H1 (cell line): ENCODE results near the gene H2AZ2. TPM values are rescaled to one million over a fixed set of nuclear protein-coding genes. Genes with fewer than 3 reads are reported as not detected.

Experiments used
- CTCF ChIA-PET: fragments of 300-600 bp; sonication (Branson Sonifier 250); formaldehyde crosslinking; loops from one replicate; lab custom pipeline; 2021; ENCODE audit not compliant: partially characterized antibody; lab: Charles Lee
- POLR2A ChIA-PET: fragments of 300-600 bp; sonication (Branson Sonifier 250); formaldehyde crosslinking; loops from one replicate; lab custom pipeline; 2021; ENCODE audit warnings: inconsistent platforms; ENCODE audit not compliant: partially characterized antibody; lab: Charles Lee
- DNase-seq, 2 experiments: peaks; one replicate each; pipeline versions ENCODE4 v3.0.0 to v3.0.0-alpha.2; 2010 to 2022; ENCODE audit warnings: low spot score in 2 of 2, low read depth in 1 of 2, mixed read lengths in 1 of 2
- FAIRE-seq: peaks from 2 replicates; lab custom pipeline; 2011; peaks lifted over from hg19 to GRCh38; lab: Jason Lieb, UNC
- H2AFZ ChIP-seq: 2 replicates; pipeline ENCODE4 v1.8.1; 2012; ENCODE audit warnings: low read length, inconsistent platforms
- H2AK5ac ChIP-seq: 2 replicates; pipeline ENCODE4 v1.6.1; 2013; ENCODE audit warnings: low read depth, low read length
- H2BK120ac ChIP-seq: replicated peaks from 2 replicates; pipeline ENCODE3; 2013; ENCODE audit warnings: low read depth, low read length, inconsistent platforms
- H2BK12ac ChIP-seq: 2 replicates; pipeline ENCODE4 v1.6.1; 2013; ENCODE audit warnings: low read depth, low read length
- H2BK15ac ChIP-seq: 2 replicates; pipeline ENCODE4 v1.6.1; 2013; ENCODE audit warnings: low read length
- H2BK20ac ChIP-seq: 2 replicates; pipeline ENCODE4 v1.6.1; 2013; ENCODE audit warnings: low read length
- H2BK5ac ChIP-seq: 2 replicates; pipeline ENCODE4 v1.6.1; 2013; ENCODE audit warnings: low read depth, low read length
- H3K14ac ChIP-seq: 2 replicates; pipeline ENCODE4 v1.6.1; 2013; ENCODE audit warnings: inconsistent platforms; ENCODE audit not compliant: insufficient read length
- H3K18ac ChIP-seq: 2 replicates; pipeline ENCODE4 v1.6.1; 2013; ENCODE audit warnings: low read length; ENCODE audit errors: extremely low read depth
- H3K23ac ChIP-seq: 2 replicates; pipeline ENCODE4 v1.6.1; 2013; ENCODE audit warnings: inconsistent platforms; ENCODE audit not compliant: insufficient read length
- H3K23me2 ChIP-seq: 2 replicates; pipeline ENCODE4 v1.6.1; 2013; ENCODE audit warnings: low read depth, low read length
- H3K27ac ChIP-seq: 2 replicates; pipeline ENCODE4 v1.6.1; 2011; ENCODE audit warnings: low read depth, low read length, inconsistent platforms
- H3K27me3 ChIP-seq, 4 experiments: replicated peaks in 1 of 4; 1 replicate in 1 of 4; 2 replicates in 3 of 4; pipeline versions ENCODE4 v1.6.1 to v1.8.1; 2011 to 2013; ENCODE audit warnings: low read length in 3 of 4, mild to moderate bottlenecking in 3 of 4, inconsistent platforms in 2 of 4, mixed read lengths in 2 of 4, moderate library complexity in 1 of 4; ENCODE audit not compliant: control insufficient read depth in 3 of 4, insufficient read depth in 3 of 4; ENCODE audit errors: extremely low read depth in 1 of 4
- H3K36me3 ChIP-seq, 4 experiments: 2 replicates each; pipeline versions ENCODE4 v1.6.1 to v1.8.1; 2011 to 2013; ENCODE audit warnings: mild to moderate bottlenecking in 4 of 4, low read length in 3 of 4, moderate library complexity in 2 of 4, control low read depth in 1 of 4, inconsistent platforms in 1 of 4; ENCODE audit not compliant: insufficient read depth in 4 of 4, control insufficient read depth in 2 of 4
- H3K4ac ChIP-seq: replicated peaks from 2 replicates; pipeline ENCODE3; 2013; ENCODE audit warnings: low read length, low read depth, mixed read lengths, inconsistent platforms; ENCODE audit not compliant: insufficient read length
- H3K4me1 ChIP-seq, 4 experiments: replicated peaks in 1 of 4; 1 replicate in 1 of 4; 2 replicates in 3 of 4; pipeline versions ENCODE4 v1.6.1 to v1.8.1; 2011 to 2013; ENCODE audit warnings: low read length in 3 of 4, inconsistent platforms in 2 of 4, mixed read lengths in 1 of 4; ENCODE audit not compliant: insufficient read depth in 4 of 4, control insufficient read depth in 3 of 4
- H3K4me2 ChIP-seq, 2 experiments: 2 replicates each; pipeline versions ENCODE4 v1.6.1 to v1.8.1; 2011 to 2013; ENCODE audit warnings: low read depth in 2 of 2, low read length in 2 of 2, control low read depth in 1 of 2, inconsistent platforms in 1 of 2, mild to moderate bottlenecking in 1 of 2; ENCODE audit not compliant: insufficient read depth in 1 of 2
- H3K4me3 ChIP-seq, 4 experiments: fragments of 200-600, 300-600 bp in 1 of 4; sonication (generic), shearing (Covaris generic), sonication (Bioruptor Twin) in 1 of 4; 2 replicates each; pipeline versions ENCODE4 v1.5.1 to v1.8.1; 2011 to 2016; ENCODE audit warnings: low read length in 4 of 4, low read depth in 3 of 4, control low read depth in 2 of 4, inconsistent platforms in 2 of 4, mild to moderate bottlenecking in 2 of 4, mixed read lengths in 1 of 4, moderate library complexity in 1 of 4; ENCODE audit not compliant: insufficient read depth in 2 of 4; ENCODE audit errors: extremely low read depth in 1 of 4
- H3K56ac ChIP-seq: replicated peaks from 2 replicates; pipeline ENCODE3; 2013; ENCODE audit warnings: low read depth, mild to moderate bottlenecking, mixed read lengths, low read length, inconsistent platforms; ENCODE audit not compliant: insufficient read length
- H3K79me1 ChIP-seq: 2 replicates; pipeline ENCODE4 v1.6.1; 2013; ENCODE audit warnings: low read depth, low read length, control low read depth
- H3K79me2 ChIP-seq, 2 experiments: 2 replicates each; pipeline versions ENCODE4 v1.6.1 to v1.8.1; 2012 to 2013; ENCODE audit warnings: low read length in 2 of 2, mild to moderate bottlenecking in 2 of 2, inconsistent platforms in 1 of 2; ENCODE audit not compliant: insufficient read depth in 2 of 2, control insufficient read depth in 1 of 2
- H3K9ac ChIP-seq, 4 experiments: replicated peaks in 1 of 4; 1 replicate in 1 of 4; 2 replicates in 3 of 4; pipeline versions ENCODE4 v1.6.1 to v1.8.1; 2011 to 2013; ENCODE audit warnings: low read depth in 3 of 4, low read length in 3 of 4, control low read depth in 2 of 4, mild to moderate bottlenecking in 2 of 4, moderate library complexity in 2 of 4, inconsistent platforms in 1 of 4; ENCODE audit errors: extremely low read depth in 1 of 4
- H3K9me3 ChIP-seq, 2 experiments: 2 replicates each; pipeline versions ENCODE4 v1.6.1 to v1.8.1; 2012 to 2013; ENCODE audit warnings: mild to moderate bottlenecking in 2 of 2, moderate library complexity in 2 of 2, control low read depth in 1 of 2, inconsistent platforms in 1 of 2, low read depth in 1 of 2, low read length in 1 of 2, mixed read lengths in 1 of 2; ENCODE audit not compliant: insufficient read depth in 2 of 2
- H4K20me1 ChIP-seq, 2 experiments: replicated peaks in 1 of 2; 2 replicates each; pipeline versions ENCODE3 to v1.8.1; 2011 to 2013; ENCODE audit warnings: inconsistent platforms in 2 of 2, low read length in 2 of 2, mild to moderate bottlenecking in 1 of 2; ENCODE audit not compliant: insufficient read depth in 2 of 2, control insufficient read depth in 1 of 2
- H4K5ac ChIP-seq: 2 replicates; pipeline ENCODE4 v1.6.1; 2013; ENCODE audit warnings: low read length, low read depth, mixed read lengths, inconsistent platforms; ENCODE audit not compliant: insufficient read length
- H4K8ac ChIP-seq: 2 replicates; pipeline ENCODE4 v1.8.0; 2013; ENCODE audit warnings: mild to moderate bottlenecking, moderate library complexity, low read length, inconsistent platforms; ENCODE audit not compliant: insufficient read depth; ENCODE audit errors: extremely low read depth
- H4K91ac ChIP-seq: replicated peaks from 2 replicates; pipeline ENCODE3; 2013; ENCODE audit warnings: low read length, mixed read lengths, inconsistent platforms; ENCODE audit not compliant: insufficient read length
- ASH2L ChIP-seq: fragments of 200-600, 300-600 bp; sonication (generic); IDR thresholded peaks from one replicate; pipeline ENCODE4 v1.7.1; 2017; ENCODE audit warnings: low read length
- ATF2 ChIP-seq: IDR thresholded peaks from 2 replicates; pipeline ENCODE4 v1.6.1; 2012; ENCODE audit warnings: low read length, inconsistent platforms
- CEBPB ChIP-seq: IDR thresholded peaks from 2 replicates; pipeline ENCODE4 v1.6.1; 2012; ENCODE audit warnings: low read depth, low read length
- CREB1 ChIP-seq: IDR thresholded peaks from 2 replicates; pipeline ENCODE4 v1.6.1; 2012; ENCODE audit warnings: inconsistent platforms
- JUND ChIP-seq: IDR thresholded peaks from 2 replicates; pipeline ENCODE4 v1.6.1; 2011; ENCODE audit warnings: mild to moderate bottlenecking, improper control_type of control experiment, low read length
- KDM5A ChIP-seq: fragments of 200-600 bp; IDR thresholded peaks from 2 replicates; pipeline ENCODE4 v1.7.1; 2012; ENCODE audit warnings: mild to moderate bottlenecking, low read length, inconsistent platforms, mixed read lengths
- RNF2 ChIP-seq: fragments of 200-900, 300-1000 bp; sonication (generic); IDR thresholded peaks from 2 replicates; pipeline ENCODE4 v1.7.1; 2016; ENCODE audit warnings: borderline replicate concordance, low read depth, mild to moderate bottlenecking, antibody characterized with exemption, low read length; ENCODE audit not compliant: poor library complexity, severe bottlenecking; ENCODE audit errors: missing control alignments
- SP1 ChIP-seq: IDR thresholded peaks from 2 replicates; pipeline ENCODE4 v1.6.1; 2011; ENCODE audit warnings: low read depth, low read length
- SP4 ChIP-seq: IDR thresholded peaks from 2 replicates; pipeline ENCODE4 v1.6.1; 2012; ENCODE audit warnings: low read length, inconsistent platforms
- TAF7 ChIP-seq: optimal IDR thresholded peaks from 2 replicates; pipeline ENCODE3; 2011; ENCODE audit warnings: low read depth, mild to moderate bottlenecking, inconsistent platforms, low read length, moderate library complexity, borderline replicate concordance
- whole genome bisulfite sequencing, 2 experiments: shearing (Covaris generic) in 1 of 2; methylation state at CpG; one replicate each; pipeline versions ENCODE4 v1.1.6 to v1.1.7; 2013 to 2015; ENCODE audit warnings: low lambda C conversion rate in 2 of 2, mixed read lengths in 2 of 2, inconsistent platforms in 1 of 2, low coverage in 1 of 2, missing lambda C conversion rate in 1 of 2; ENCODE audit not compliant: insufficient replicate concordance in 2 of 2, insufficient coverage in 1 of 2, insufficient read length in 1 of 2; ENCODE audit errors: extremely low coverage in 1 of 2, missing lambda C conversion rate in 1 of 2; 5-methylcytosine and 5-hydroxymethylcytosine counted together
- polyA plus RNA-seq, 7 experiments: library from polyadenylated mRNA; depleted of rRNA in 3 of 7; stranded (reverse) in 5 of 7; unstranded in 2 of 7; fragments of >200 nt in 5 of 7; fragments of 200-250 nt in 2 of 7; gene quantifications; 1 replicate in 5 of 7; 2 replicates in 1 of 7; 4 replicates in 1 of 7; pipeline versions ENCODE4 v1.2.1 to v1.2.3, GENCODE V29; 2011 to 2013; ENCODE audit warnings: missing spikeins in 2 of 7, mixed read lengths in 2 of 7
- total RNA-seq: library from RNA; stranded (reverse); fragmentation: NEBNext Ultra II Directional; extraction: Animal tissue kit (Norgen Biotek cat#: 25700); gene quantifications from 2 replicates; pipeline ENCODE4 v1.2.1, GENCODE V29; 2021
- TF ChIP-seq, protein P1 (sequence below): IDR thresholded peaks from 2 replicates; pipeline ENCODE4 v1.6.1; 2012; ENCODE audit warnings: inconsistent platforms

Gene H2AZ2
- total and polyA plus RNA-seq, 2 of the 8 experiments (the other 6 are each of a cell fraction or from before 2014, with no cell fraction given): 168 to 187 TPM

GRCh38 chr7:44872787-44873186, 24.9 kb upstream of the H2AZ2 start:
- no peak overlapping the region for H3K4me3 ChIP-seq
- no peak overlapping the region for H3K27ac ChIP-seq
- no peak overlapping the region for H4K91ac ChIP-seq
- no peak overlapping the region for H2BK5ac ChIP-seq
- H3K14ac ChIP-seq: no peak overlapping the region
- 80% methylated on average over 1 of the region's 1 CpG; no CpG with 5 or more reads in 1 of the 2 experiments for WGBS, 2 experiments
- CTCF ChIA-PET: interaction anchor here (0.9 to 1.7 kb wide), 3 partner anchors 10 to 50 kb away, joined by 3 to 5 read pairs (median 4); no protein-coding TSS in a partner anchor
- FAIRE-seq: no peak
- H3K79me1 ChIP-seq: no peaks in the 10 kb centered on the region
- DNase-seq: no peak
- H2BK120ac ChIP-seq: no peak overlapping the region
- H3K56ac ChIP-seq: no peak overlapping the region
- no peak overlapping the region for H3K4ac ChIP-seq
- no peak overlapping the region for H2AK5ac ChIP-seq
- H4K8ac ChIP-seq: no peak overlapping the region
- H3K23ac ChIP-seq: no peak overlapping the region
- H3K23me2 ChIP-seq: no peaks in the 10 kb centered on the region
- no peaks in the 10 kb centered on the region for H3K27me3 ChIP-seq
- H4K20me1 ChIP-seq: no peaks in the 10 kb centered on the region
- no peak overlapping the region for H2AFZ ChIP-seq
- no peaks in the 10 kb centered on the region for H3K36me3 ChIP-seq
- no peaks in the 10 kb centered on the region for H3K4me1 ChIP-seq
- H3K79me2 ChIP-seq: no peaks in the 10 kb centered on the region
- H2BK20ac ChIP-seq: no peak overlapping the region
- H3K4me2 ChIP-seq: no peak overlapping the region
- no peak overlapping the region for H3K18ac ChIP-seq
- H3K9me3 ChIP-seq: peaks cover 4 to 23% of the 10 kb centered on the region in 2 experiments; a peak in 3 of 4 replicates
- H2BK12ac ChIP-seq: no peak overlapping the region
- H2BK15ac ChIP-seq: no peak overlapping the region
- POLR2A ChIA-PET: interaction anchor here (1.1 to 3.1 kb wide), 3 partner anchors 9 to 12 kb away, joined by 3 to 15 read pairs (median 13); partner anchors contain the start of gene PURB
- no peak overlapping the region for H4K5ac ChIP-seq
- H3K9ac ChIP-seq: no peak overlapping the region
- no peak for TF ChIP-seq KDM5A
- TF ChIP-seq ASH2L: no peak
- TF ChIP-seq SP1: no peak
- TF ChIP-seq RNF2: no peak
- no peak for TF ChIP-seq TAF7
- TF ChIP-seq, protein P1, sequence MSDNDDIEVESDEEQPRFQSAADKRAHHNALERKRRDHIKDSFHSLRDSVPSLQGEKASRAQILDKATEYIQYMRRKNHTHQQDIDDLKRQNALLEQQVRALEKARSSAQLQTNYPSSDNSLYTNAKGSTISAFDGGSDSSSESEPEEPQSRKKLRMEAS: no peak
- no peak for TF ChIP-seq CEBPB
- TF ChIP-seq CREB1: no peak
- no peak for TF ChIP-seq JUND
- TF ChIP-seq ATF2: no peak
- TF ChIP-seq SP4: no peak
